ENCODE measurements around the gene HS3ST6. TPM values are rescaled to one million over a fixed set of nuclear protein-coding genes. Genes with fewer than 3 reads are reported as not detected.

HS3ST6 gene
- total and polyA plus RNA-seq, 2 of the 13 experiments (the other 11 are each of a cell fraction or from before 2014, with no cell fraction given): not detected

DNA sequence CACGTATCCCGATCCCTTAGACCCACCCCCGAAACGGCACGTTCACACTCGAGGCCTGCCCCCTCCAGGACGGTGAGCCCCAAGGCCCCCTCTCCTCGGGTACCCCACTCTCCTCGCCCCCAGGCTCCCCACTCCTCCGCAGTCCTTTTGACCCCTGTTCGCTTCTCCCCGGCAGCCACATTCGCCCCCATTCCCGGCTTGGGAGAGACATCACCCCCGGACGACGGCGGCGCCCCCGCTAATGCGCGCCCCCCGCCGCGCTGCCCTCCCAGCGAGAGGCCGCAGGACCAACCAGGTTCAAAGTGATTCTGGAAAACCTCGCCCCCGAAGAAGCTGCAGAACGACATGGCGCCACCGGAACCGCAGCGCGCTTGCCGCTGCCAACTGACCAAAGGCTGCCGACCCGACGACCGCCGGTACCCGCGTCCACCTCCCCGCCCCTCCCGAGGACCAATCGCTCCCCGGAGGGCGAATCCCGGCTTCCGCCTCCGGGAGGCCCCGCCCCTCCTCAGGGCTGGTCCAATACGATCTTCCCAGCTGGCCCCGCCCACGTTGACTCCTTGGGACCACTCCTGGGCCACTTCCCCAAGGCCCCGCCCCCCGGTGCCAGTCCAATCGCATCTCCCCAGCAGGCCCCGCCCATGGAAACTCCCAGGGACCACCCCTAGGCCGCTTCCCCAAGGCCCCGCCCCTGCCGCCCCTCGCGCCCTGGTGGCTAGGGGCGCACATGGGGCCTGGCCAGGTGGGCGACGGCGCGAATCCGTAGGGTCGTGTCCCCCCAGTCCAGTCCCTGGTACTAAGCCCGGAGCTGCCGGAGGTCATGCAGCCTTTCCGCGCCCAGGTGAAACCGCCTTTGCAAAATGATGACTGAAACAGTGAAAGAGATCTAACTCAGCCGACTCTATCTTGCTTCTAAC lies 24.9 kb upstream of the HS3ST6 start, which contains the start of gene MSRB1 (continued):
- no peak for TF ChIP-seq ZFP62 (CRISPR knock-in tag; IDR thresholded peaks at IDR 0.05)
- no peak for TF ChIP-seq ZNF530 (CRISPR knock-in tag; IDR thresholded peaks at IDR 0.05; ENCODE audit: low read depth)
- no peak for TF ChIP-seq SETDB1 (CRISPR knock-in tag; IDR thresholded peaks at IDR 0.05; ENCODE audit: borderline replicate concordance)
- no peak for TF ChIP-seq ZNF672 (CRISPR knock-in tag; IDR thresholded peaks at IDR 0.05)
- TF ChIP-seq MTF1 (CRISPR knock-in tag; IDR thresholded peaks at IDR 0.05): no peak
- 0 out of 2 replicates have a peak, but pooled peaks have one; percentile 45 for TF ChIP-seq SALL2 (CRISPR knock-in tag; IDR thresholded peaks at IDR 0.05)
- no peak for TF ChIP-seq RBAK (CRISPR knock-in tag; IDR thresholded peaks at IDR 0.05)
- no peak for TF ChIP-seq ZNF451 (CRISPR knock-in tag; IDR thresholded peaks at IDR 0.05)
- no peak for TF ChIP-seq THRA (CRISPR knock-in tag; IDR thresholded peaks at IDR 0.05; ENCODE audit: borderline replicate concordance)
- 0 out of 2 replicates have a peak, but pooled peaks have one; percentile 36 for TF ChIP-seq TGIF2 (CRISPR knock-in tag; IDR thresholded peaks at IDR 0.05)
- no peak for TF ChIP-seq ATRX (CRISPR knock-in tag; IDR thresholded peaks at IDR 0.05; ENCODE audit: borderline replicate concordance)
- peak; percentile 59; the same call in 1 of the 2 replicates for TF ChIP-seq ISL2 (CRISPR knock-in tag; IDR thresholded peaks at IDR 0.05)
- TF ChIP-seq FOXC1 (CRISPR knock-in tag; IDR thresholded peaks at IDR 0.05; ENCODE audit: borderline replicate concordance): peak; percentile 66
- no peak for TF ChIP-seq ATF4 (CRISPR knock-in tag; IDR thresholded peaks at IDR 0.05)
- TF ChIP-seq, protein P1, sequence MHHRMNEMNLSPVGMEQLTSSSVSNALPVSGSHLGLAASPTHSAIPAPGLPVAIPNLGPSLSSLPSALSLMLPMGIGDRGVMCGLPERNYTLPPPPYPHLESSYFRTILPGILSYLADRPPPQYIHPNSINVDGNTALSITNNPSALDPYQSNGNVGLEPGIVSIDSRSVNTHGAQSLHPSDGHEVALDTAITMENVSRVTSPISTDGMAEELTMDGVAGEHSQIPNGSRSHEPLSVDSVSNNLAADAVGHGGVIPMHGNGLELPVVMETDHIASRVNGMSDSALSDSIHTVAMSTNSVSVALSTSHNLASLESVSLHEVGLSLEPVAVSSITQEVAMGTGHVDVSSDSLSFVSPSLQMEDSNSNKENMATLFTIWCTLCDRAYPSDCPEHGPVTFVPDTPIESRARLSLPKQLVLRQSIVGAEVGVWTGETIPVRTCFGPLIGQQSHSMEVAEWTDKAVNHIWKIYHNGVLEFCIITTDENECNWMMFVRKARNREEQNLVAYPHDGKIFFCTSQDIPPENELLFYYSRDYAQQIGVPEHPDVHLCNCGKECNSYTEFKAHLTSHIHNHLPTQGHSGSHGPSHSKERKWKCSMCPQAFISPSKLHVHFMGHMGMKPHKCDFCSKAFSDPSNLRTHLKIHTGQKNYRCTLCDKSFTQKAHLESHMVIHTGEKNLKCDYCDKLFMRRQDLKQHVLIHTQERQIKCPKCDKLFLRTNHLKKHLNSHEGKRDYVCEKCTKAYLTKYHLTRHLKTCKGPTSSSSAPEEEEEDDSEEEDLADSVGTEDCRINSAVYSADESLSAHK (CRISPR knock-in tag; IDR thresholded peaks at IDR 0.05; ENCODE audit: borderline replicate concordance): no peak
- TF ChIP-seq, protein P2, sequence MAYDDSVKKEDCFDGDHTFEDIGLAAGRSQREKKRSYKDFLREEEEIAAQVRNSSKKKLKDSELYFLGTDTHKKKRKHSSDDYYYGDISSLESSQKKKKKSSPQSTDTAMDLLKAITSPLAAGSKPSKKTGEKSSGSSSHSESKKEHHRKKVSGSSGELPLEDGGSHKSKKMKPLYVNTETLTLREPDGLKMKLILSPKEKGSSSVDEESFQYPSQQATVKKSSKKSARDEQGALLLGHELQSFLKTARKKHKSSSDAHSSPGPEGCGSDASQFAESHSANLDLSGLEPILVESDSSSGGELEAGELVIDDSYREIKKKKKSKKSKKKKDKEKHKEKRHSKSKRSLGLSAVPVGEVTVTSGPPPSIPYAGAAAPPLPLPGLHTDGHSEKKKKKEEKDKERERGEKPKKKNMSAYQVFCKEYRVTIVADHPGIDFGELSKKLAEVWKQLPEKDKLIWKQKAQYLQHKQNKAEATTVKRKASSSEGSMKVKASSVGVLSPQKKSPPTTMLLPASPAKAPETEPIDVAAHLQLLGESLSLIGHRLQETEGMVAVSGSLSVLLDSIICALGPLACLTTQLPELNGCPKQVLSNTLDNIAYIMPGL (CRISPR knock-in tag; IDR thresholded peaks at IDR 0.05; ENCODE audit: borderline replicate concordance in 1 of 2, low read depth in 1 of 2): peak; percentile 52 to 76
- TF ChIP-seq XBP1 (CRISPR knock-in tag; IDR thresholded peaks at IDR 0.05): no peak
- no peak for TF ChIP-seq POLR2AphosphoS2 (IDR thresholded peaks at IDR 0.05; ENCODE audit: low read depth, low read length)
- peak; percentile 36; the same call in 1 of the 2 replicates for TF ChIP-seq ZNF782 (CRISPR knock-in tag; IDR thresholded peaks at IDR 0.05; ENCODE audit: borderline replicate concordance)
- TF ChIP-seq FOXK2 (IDR thresholded peaks at IDR 0.05): no peak
- TF ChIP-seq TBP (CRISPR knock-in tag; IDR thresholded peaks at IDR 0.05): no peak
- no peak for TF ChIP-seq DNMT1 (CRISPR knock-in tag; IDR thresholded peaks at IDR 0.05)
- no peak; the same call in 1 of the 2 replicates for TF ChIP-seq FOXA3 (CRISPR knock-in tag; IDR thresholded peaks at IDR 0.05)
